ENCODE measurements around the gene LAPTM5.

Gene LAPTM5

GRCh38 chr1:30726773-30727684, 30.5 kb downstream of the LAPTM5 start:
- H3K4me1 ChIP-seq (ENCODE audit: low read length): no peaks in the 10 kb centered on the region
- no peak overlapping the region for H2AFZ ChIP-seq (ENCODE audit: low read length)
- no peaks in the 10 kb centered on the region; the same call in 1 of the 2 replicates for H3F3A ChIP-seq (ENCODE audit: insufficient read depth, low read length)
- H3K9me2 ChIP-seq (replicated peaks; ENCODE audit: insufficient read depth, low read length): no peaks in the 10 kb centered on the region
- H3K27me3 ChIP-seq (replicated peaks; ENCODE audit: insufficient read depth, low read length): no peaks in the 10 kb centered on the region
- H3K4me3 ChIP-seq (ENCODE audit: low read length): no peak overlapping the region
- no peaks in the 10 kb centered on the region for H3K36me3 ChIP-seq (replicated peaks; ENCODE audit: insufficient read depth, low read length)
- H3K27ac ChIP-seq (ENCODE audit: low read length): no peak overlapping the region
- TF ChIP-seq EZH2phosphoT487 (IDR thresholded peaks at IDR 0.05; ENCODE audit: low read length) (no peak), EZH2 (optimal IDR thresholded peaks at IDR 0.05; ENCODE audit: low read depth, low read length) (no peak), CTCF (IDR thresholded peaks at IDR 0.05; ENCODE audit: low read length) (no peak)
- H3K9ac ChIP-seq (ENCODE audit: low read length): no peak overlapping the region
- H3K79me2 ChIP-seq (ENCODE audit: low read length): no peaks in the 10 kb centered on the region
- H3K9me3 ChIP-seq (replicated peaks; ENCODE audit: insufficient read depth, low read length): no peaks in the 10 kb centered on the region
- H3K4me2 ChIP-seq (ENCODE audit: low read depth, low read length): no peak overlapping the region
- DNase-seq: no peak
- no peaks in the 10 kb centered on the region for H4K20me1 ChIP-seq (ENCODE audit: insufficient read depth, low read length)

DNA sequence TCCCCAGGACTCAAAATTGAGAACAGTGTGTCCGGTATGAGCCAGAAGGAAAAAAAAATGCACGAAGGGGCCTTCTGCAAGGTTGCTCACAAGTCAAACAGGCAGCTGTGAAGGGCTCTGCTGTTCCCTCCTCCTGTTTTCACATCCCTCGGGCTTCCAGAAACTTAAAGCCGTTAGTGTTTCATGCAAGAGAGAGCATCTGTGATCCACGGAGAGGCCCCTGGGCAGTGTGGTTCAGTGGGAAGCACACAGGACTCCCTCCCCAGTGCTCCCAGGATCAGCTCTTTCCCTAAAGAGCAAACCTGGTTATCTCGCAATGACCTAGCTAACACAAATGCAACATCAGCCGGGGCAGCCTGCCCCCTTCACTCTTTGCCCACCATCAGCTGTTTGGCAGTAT, 31.3 kb downstream of the LAPTM5 start:
- Histone ChIP-seq H3K9ac (ENCODE audit: low read length) (no peak overlapping the region), H3F3A (ENCODE audit: insufficient read depth, low read length) (no peaks in the 10 kb centered on the region; the same call in 1 of the 2 replicates), H3K4me3 (ENCODE audit: low read length) (no peak overlapping the region), H3K79me2 (ENCODE audit: low read length) (no peaks in the 10 kb centered on the region), H3K36me3 (replicated peaks; ENCODE audit: insufficient read depth, low read length) (no peaks in the 10 kb centered on the region), H2AFZ (ENCODE audit: low read length) (no peak overlapping the region), H3K27ac (ENCODE audit: low read length) (no peak overlapping the region), H3K4me2 (ENCODE audit: low read depth, low read length) (no peak overlapping the region), H3K4me1 (ENCODE audit: low read length) (no peaks in the 10 kb centered on the region), H3K9me2 (replicated peaks; ENCODE audit: insufficient read depth, low read length) (no peaks in the 10 kb centered on the region), H3K9me3 (replicated peaks; ENCODE audit: insufficient read depth, low read length) (no peaks in the 10 kb centered on the region), H4K20me1 (ENCODE audit: insufficient read depth, low read length) (no peaks in the 10 kb centered on the region), H3K27me3 (replicated peaks; ENCODE audit: insufficient read depth, low read length) (no peaks in the 10 kb centered on the region)
- TF ChIP-seq CTCF (IDR thresholded peaks at IDR 0.05; ENCODE audit: low read length) (no peak), EZH2phosphoT487 (IDR thresholded peaks at IDR 0.05; ENCODE audit: low read length) (no peak), EZH2 (optimal IDR thresholded peaks at IDR 0.05; ENCODE audit: low read depth, low read length) (no peak)
- no peak for DNase-seq

DNA sequence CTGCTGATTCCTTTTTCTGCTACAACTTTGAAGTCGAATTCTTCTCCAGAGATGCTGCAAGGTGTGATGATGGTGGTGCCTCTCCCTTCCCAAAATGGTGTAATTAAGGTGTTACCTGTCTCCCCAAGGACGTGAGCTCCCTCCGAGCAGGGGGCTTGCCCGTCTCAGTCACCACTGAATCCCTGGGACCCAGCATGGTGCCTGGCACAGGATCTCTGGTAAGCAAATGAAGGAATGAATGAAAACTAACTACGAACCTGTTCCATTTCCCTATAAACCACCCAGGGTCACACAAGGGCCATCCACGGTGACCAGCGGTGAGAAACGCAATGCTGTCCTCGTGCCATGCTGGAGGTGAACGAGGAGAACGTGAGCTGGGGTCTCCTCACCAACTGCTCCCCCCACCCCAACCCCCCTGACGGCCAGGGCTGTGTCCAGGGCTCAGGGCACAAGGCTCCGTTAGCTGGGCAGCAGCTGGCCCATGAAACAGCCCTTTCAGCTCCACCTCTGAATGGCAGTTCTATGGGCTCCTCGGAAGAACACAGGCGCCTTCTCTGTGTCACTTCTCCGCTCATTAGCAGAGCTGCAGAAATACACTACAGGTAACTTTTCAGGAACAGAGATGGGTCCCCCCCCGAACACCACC, 32.0 kb downstream of the LAPTM5 start:
- no peaks in the 10 kb centered on the region for H3K36me3 ChIP-seq (replicated peaks; ENCODE audit: insufficient read depth, low read length)
- H3K9me3 ChIP-seq (replicated peaks; ENCODE audit: insufficient read depth, low read length): no peaks in the 10 kb centered on the region
- H3K27me3 ChIP-seq (replicated peaks; ENCODE audit: insufficient read depth, low read length): no peaks in the 10 kb centered on the region
- H2AFZ ChIP-seq (ENCODE audit: low read length): no peak overlapping the region
- H3K4me3 ChIP-seq (ENCODE audit: low read length): no peak overlapping the region
- TF ChIP-seq CTCF (IDR thresholded peaks at IDR 0.05; ENCODE audit: low read length) (no peak), EZH2 (optimal IDR thresholded peaks at IDR 0.05; ENCODE audit: low read depth, low read length) (no peak), EZH2phosphoT487 (IDR thresholded peaks at IDR 0.05; ENCODE audit: low read length) (no peak)
- no peak for DNase-seq
- H3F3A ChIP-seq (ENCODE audit: insufficient read depth, low read length): no peaks in the 10 kb centered on the region
- H3K27ac ChIP-seq (ENCODE audit: low read length): no peak overlapping the region
- H4K20me1 ChIP-seq (ENCODE audit: insufficient read depth, low read length): no peaks in the 10 kb centered on the region
- H3K9me2 ChIP-seq (replicated peaks; ENCODE audit: insufficient read depth, low read length): no peaks in the 10 kb centered on the region
- no peaks in the 10 kb centered on the region for H3K4me1 ChIP-seq (ENCODE audit: low read length)
- H3K4me2 ChIP-seq (ENCODE audit: low read depth, low read length): no peak overlapping the region
- H3K9ac ChIP-seq (ENCODE audit: low read length): no peak overlapping the region
- no peaks in the 10 kb centered on the region for H3K79me2 ChIP-seq (ENCODE audit: low read length)

All from MM.1S (cell line).